Measurements from ENCODE around the gene PKD1.
"Not testable (repeated sequence)": the region's sequence is repeated elsewhere in the genome, so short reads cannot be mapped to it uniquely, and the experiment has no call there.

GRCh38 chr16:2106211-2106610 lies 29.5 kb downstream of the PKD1 start:
- TF ChIP-seq POLR2A, EP300 (IDR thresholded peaks at IDR 0.05): not testable (repeated sequence)
- TF ChIP-seq, protein P1, sequence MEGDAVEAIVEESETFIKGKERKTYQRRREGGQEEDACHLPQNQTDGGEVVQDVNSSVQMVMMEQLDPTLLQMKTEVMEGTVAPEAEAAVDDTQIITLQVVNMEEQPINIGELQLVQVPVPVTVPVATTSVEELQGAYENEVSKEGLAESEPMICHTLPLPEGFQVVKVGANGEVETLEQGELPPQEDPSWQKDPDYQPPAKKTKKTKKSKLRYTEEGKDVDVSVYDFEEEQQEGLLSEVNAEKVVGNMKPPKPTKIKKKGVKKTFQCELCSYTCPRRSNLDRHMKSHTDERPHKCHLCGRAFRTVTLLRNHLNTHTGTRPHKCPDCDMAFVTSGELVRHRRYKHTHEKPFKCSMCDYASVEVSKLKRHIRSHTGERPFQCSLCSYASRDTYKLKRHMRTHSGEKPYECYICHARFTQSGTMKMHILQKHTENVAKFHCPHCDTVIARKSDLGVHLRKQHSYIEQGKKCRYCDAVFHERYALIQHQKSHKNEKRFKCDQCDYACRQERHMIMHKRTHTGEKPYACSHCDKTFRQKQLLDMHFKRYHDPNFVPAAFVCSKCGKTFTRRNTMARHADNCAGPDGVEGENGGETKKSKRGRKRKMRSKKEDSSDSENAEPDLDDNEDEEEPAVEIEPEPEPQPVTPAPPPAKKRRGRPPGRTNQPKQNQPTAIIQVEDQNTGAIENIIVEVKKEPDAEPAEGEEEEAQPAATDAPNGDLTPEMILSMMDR (IDR thresholded peaks at IDR 0.05) = not testable (repeated sequence)

Data from suprapubic skin (tissue), 3 donors.